NCI-H226 (cell line): ENCODE results near the gene YIPF6.
"Not testable (repeated sequence)": the region's sequence is repeated elsewhere in the genome, so short reads cannot be mapped to it uniquely, and the experiment has no call there.

Experiments used
- DNase-seq: peaks from one replicate; pipeline ENCODE4 v3.0.0-alpha.2; 2015

YIPF6 gene, protein sequence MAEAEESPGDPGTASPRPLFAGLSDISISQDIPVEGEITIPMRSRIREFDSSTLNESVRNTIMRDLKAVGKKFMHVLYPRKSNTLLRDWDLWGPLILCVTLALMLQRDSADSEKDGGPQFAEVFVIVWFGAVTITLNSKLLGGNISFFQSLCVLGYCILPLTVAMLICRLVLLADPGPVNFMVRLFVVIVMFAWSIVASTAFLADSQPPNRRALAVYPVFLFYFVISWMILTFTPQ

DNA sequence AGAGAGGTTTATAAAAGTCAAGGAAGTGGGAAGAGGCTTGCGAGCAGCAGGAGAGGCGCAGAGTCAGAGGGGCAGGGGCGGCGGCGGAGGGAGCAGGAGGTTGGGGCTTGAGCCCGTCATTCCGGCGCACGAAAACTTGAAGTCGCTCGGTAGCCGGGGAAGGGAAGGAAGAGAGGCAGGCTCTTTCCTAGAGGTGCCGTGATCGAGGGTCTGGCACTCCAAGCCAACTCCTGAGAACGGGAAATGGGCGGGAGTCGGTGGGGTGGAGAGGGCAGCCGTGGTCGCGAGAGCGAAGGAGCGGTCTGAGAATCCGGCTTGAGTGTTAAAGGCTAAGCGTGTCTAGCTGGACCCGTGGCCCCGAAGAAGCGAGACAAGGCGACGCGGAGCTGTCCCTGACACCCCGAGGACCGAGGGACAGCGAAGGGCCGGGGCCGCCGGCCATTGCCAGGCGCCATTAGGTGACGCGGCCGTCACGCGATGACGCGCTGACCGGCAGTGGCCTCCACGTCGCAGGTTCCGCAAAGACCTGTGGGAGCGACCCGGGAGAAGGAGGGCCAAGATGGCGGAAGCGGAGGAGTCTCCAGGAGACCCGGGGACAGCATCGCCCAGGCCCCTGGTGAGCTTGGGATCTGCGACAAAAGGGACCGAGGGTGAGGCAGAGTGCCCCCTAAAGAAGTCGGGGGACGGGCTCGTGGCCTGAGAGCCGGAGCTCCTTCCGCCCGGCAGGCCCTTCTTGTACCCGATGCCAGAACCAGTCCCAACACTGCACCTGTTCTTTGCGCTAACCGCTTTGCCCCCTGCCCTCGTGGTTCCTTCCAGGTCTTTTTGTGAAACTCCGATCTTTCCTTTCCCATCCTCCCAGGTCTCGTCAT is at the start of gene YIPF6:
Gene YIPF6, plus strand, starts transcription at position 544 of the 872 bp plus-strand sequence. Its CDS starts 16 bp downstream, at position 560.
- peak; percentile 62 for DNase-seq

DNA sequence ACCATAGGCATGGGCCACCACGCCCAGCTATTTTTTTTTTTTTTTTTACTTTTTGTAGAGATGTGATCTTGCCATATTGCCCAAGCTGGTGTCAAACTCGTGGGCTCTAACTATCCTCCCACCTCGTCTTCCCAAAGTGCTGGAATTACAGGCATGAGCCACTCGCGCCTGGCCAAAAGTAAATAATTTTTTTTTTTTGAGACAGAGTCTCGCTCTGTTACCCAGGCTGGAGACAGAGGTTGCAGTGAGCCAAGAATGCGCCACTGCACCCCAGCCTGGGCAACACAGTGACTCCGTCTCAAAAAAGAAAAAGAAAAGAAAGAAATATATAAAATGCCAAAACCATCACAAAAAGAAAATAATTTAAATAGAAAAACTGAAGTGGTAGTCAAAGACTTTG is 47.1 kb upstream of the YIPF6 start:
- no peak for DNase-seq

DNA sequence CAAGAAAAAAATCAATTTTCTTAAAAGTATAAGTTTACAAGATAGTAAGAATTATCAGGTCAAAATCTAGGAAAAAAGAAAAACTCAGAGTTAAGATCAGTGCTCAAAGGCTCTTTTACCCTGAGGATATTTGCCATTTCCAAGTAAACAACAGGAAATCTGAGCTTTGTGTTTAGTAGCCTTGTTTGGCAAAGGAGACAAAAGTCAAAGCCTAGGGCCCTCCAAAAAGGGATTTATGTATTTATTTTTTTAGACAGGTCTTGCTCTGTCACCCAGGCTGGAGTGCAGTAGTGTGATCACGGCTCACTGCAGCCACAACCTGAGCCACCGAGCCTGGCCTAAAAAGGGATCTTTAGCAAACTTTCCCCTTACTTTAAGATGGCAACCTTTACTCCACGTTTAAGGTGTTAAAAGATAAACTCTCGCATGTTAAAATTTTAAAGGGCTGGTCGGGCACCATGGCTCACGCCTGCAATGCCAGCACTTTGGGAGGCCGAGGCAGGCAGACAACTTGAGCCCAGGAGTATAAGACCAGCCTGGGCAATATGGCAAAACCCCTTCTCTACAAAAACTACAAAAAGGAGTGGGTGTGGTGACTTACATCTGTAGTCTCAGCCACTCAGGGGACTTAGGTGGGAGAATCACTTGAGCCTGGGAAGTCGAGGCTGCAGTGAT is 44.2 kb upstream of the YIPF6 start:
- no peak for DNase-seq

DNA sequence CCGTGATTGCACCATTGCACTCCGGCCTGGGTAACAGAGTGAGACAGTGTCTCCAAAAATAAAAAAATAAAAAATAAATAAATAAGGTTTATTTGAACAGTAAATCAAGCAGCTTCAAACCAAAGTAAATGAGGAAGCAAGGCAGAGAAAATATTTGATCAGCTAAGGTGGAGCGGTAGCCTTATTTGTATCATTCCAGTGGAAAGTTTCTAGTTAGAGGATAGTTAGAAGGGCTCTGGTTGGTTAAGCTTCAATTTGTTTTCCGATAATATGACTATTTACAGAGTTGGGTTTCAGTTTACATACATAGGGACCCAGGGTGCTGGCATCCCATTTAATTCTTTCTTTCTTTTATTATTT is 43.7 kb upstream of the YIPF6 start:
- no peak for DNase-seq

DNA sequence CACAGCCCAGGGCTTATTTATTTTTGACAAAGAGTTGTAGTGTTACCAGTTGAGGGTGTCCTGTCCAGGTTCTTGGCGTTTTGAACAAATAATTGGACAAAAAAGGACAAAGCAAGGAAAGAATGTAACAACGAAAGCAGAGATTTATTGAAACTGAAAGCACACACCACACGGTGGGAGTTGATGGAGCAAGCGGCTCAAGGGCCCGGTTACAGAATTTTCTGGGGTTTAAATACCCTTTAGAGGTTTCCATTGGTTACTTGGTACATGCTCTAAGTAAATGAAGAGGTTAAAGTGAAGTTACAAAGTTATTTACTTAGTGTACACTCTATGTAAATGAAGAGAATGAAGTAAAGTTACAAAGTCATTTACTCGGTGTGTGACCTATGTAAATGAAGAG is 37.8 kb upstream of the YIPF6 start:
- no peak for DNase-seq

DNA sequence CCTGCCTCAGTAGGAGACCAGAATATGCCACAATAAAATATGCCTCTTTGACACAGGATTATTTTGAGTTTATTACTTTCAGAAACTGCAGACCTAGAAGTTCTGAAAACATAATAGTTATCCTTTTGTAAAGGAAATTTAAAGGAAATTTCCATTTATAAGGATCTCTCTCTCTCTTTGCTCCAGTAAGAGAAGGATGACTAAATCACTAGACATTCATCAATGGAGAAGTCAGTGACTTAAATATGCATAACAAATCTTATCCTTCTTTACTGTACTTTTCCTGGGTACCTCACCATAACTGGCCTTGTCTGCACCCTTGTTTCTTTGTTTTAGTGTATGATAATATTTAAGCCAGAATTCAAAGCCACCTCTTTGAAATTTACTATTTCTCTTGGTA is 37.3 kb upstream of the YIPF6 start:
- DNase-seq = no peak

DNA sequence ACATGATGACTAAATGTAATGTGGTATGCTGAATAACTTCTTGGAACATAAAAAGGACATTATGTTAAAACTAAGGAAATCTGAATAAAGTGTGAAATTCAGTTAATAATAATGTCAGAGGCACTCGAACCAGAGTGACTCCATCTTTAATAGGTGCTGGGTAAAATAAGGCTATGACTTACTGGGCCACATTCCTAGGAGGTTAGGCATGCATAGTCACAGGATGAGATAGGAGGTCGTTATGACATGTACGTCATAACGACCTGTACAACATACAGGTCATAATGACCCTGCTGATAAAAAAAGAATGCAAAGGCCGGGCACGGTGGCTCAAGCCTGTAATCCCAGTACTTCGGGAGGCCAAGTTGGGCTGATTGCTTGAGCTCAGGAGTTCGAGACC is 36.7 kb upstream of the YIPF6 start:
- peak; percentile 61 for DNase-seq

DNA sequence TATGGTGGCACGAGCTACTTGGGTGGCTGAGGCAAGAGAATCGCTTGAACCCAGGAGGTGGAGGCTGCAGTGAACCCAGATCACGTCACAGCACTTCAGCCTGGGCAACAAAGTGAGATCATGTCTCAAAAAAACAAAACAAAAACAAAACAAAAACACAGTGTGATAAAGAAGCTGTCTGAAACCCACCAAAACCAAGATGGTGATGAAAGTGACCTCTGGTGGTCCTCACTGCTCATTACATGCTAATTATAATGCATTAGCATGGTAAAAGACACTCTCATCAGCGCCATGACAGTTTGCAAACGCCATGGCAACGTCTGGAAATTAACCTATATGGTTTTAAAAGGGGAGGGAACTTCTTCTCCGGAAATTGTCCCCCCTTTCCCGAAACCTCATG is 36.2 kb upstream of the YIPF6 start:
- no peak for DNase-seq

DNA sequence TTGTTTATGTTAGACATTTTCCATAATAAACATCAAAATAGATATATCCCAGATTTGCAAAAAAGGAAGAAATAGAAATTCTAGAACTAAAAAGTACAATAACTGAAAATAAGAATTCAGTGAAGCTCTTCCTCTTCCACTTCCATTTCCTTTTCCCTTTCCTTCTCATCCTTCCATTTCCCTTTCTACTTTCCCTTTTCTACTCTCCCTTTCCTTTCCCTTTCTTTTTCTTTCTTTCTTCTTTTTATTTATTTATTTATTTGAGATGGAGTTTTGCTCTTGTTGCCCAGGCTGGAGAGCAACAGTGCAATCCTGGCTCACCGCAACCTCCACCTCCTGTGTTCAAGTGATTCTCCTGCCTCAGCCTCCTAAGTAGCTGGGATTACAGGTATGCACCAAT is 35.0 kb upstream of the YIPF6 start:
- DNase-seq = no peak

DNA sequence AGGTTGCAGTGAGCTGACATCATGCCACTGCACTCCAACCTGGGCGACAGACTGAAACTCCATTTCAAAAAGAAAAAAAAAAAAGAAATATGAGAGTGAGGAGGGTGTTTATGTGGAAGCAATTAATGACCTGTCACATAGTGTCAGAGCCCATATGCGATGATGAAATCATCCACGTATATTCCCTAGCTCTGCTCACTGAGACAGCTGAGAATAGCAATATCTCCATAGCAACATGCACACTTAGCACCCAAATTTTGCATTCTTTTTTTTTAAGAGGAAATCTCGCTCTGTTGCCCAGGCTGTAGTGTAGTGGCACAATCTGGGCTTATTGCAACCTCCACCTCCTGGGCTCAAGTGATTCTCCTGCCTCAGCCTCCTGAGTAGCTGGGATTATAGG is 34.1 kb upstream of the YIPF6 start:
- DNase-seq = no peak

DNA sequence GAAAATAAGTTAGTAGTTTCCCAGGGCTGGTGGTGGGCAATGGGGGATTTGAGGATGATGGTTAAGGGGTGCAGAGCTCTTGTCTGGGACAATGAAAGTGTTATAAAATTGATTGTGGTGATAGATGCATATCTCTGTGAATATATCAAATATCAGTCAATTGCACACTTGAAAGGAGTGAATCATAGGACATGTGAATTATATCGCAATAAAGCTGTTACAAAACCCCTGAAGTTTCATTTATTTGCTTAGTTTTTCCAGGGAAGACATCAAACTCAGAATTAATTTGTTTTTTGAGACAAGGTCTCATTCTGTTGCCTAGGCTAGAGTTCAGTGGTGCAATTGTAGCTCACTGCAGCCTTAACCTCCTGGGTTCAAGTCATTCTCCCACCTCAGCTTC is 17.9 kb upstream of the YIPF6 start:
- DNase-seq = no peak

DNA sequence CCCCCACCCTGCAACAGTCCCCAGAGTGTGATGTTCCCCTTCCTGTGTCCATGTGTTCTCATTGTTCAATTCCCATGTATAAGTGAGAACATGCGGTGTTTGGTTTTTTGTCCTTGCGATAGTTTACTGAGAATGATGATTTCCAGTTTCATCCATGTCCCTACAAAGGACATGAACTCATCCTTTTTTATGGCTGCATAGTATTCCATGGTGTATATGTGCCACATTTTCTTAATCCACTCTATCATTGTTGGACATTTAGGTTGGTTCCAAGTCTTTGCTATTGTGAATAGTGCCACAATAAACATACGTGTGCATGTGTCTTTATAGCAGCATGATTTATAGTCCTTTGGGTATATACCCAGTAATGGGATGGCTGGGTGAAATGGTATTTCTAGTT is 12.7 kb upstream of the YIPF6 start:
- not testable (repeated sequence) for DNase-seq

DNA sequence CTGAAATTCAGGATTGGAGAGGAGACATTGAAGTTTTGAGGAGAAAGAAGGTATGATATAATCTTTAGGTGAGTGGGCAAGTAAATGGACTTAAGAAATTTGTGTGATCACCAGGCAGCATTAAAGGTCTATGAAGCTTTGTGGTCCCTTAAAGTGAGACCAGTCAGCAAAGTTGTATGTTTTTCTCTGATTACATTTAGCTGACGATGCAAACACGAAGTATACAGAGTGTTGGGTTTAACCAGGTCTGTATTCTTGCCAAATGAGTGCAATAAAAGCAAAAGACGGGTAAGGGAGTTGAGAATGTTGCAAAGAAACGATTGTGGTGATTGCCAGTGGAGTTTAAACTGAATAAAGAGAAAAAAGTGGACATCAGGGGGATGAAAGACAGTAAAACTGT is 11.6 kb upstream of the YIPF6 start:
- DNase-seq = no peak

DNA sequence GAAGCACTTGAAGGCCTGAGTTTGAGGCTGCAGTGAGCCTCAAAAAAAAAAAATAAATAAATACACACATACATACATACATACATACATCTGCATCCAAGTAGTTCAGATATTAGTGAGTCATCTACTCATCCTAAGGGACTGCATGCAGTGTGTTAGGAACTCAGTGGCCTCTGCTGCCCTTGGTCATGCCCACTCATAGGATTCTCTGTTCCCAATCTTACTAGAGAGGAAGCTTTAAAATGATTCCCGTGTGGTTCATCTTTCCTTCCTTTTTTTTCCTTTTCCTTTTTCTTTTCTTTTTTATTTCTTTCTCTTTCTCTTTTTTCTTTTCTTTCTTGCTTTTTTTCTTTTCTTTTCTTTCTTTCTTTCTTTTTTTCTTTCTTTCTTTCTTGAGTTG is 10.9 kb upstream of the YIPF6 start:
- no peak for DNase-seq

DNA sequence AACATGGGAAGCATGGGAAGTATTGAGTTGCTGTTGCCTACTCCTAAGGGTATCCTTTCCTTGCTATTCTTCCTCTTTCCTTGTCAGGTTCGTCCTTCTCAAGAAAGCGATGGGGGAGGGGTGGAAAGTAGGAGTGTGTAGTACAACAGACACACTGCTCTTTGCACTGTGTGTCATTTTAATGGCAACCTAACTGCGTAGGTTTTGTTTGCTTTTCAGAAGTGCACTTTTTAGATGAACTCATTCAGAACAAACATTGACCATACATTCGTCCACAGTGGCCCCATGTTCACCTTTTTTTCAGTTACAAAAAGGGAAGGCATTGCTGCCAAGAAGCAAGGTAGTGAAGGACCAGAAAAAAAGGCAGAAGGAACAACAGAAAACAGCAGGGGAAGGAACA is 10.2 kb upstream of the YIPF6 start:
- DNase-seq = no peak

DNA sequence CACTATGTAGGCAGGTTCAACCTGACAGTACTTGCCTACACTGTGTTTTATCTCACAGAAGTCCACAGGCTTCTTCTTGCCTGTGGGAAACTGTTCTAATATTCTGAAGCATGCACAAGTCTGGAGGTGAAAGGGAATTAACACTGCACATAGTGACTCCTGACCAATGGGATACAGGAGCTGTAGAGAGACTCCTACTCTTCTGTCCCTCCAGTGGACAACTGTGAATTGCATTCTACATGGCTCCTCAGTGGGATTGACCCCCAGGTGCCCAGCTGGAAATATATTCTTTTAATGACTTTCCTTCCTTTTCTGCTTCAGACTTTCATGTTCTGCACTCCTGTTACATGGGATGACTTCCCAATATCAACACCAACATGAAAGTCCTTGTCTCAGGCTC is 8.2 kb upstream of the YIPF6 start:
- no peak for DNase-seq

DNA sequence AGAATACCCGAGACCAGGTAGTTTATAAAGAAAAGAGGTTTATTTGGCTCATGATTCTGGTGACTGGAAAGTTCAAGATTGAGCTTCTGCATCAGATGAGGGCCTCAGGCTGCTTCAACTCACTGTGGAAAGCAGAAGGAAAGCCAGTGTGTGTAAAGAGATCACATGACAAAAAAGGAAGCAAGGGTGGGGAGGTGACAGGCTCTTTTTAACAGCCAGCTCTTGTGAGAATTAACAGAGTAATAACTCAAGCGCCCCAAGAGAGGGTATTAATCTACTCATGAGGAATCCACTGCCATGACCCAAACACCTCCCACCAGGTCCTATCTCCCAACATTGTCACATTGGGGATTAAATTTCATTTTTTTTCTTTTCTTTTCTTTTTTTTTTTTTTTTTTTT is 6.3 kb upstream of the YIPF6 start:
- no peak for DNase-seq

DNA sequence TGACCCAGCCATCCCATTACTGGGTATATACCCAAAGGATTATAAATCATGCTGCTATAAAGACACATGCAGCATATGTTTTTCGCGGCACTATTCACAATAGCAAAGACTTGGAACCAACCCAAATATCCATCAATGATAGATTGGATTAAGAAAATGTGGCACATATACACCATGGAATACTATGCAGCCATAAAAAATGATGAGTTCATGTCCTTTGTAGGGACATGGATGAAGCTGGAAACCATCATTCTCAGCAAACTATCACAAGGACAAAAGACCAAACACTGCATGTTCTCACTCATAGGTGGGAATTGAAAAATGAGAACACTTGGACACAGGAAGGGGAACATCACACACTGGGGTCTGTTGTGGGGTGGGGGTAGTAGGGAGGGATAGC is 5.1 kb upstream of the YIPF6 start:
- DNase-seq = not testable (repeated sequence)

DNA sequence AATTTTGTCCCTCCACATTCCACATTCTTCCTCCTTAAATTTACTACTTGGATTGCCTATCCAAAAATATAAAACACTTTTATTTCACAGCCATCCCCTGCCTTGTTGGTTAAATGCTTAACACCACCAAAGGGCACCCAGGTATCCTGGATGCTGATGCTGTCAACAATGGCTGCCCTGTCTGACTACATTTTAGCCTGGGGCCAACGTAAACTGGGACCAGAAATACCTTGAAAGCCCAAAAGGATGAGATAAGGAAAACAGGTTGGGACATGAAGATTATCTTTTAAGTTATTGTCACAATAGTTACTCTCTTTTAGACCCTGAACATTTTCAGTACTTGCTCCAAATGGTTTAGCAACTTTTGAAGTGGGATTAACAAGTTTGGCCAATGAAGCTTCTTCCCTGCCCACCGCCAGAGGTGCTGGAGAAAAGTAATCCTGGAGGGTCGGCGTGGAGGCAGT is 775 bp upstream of the YIPF6 start:
- no peak for DNase-seq

DNA sequence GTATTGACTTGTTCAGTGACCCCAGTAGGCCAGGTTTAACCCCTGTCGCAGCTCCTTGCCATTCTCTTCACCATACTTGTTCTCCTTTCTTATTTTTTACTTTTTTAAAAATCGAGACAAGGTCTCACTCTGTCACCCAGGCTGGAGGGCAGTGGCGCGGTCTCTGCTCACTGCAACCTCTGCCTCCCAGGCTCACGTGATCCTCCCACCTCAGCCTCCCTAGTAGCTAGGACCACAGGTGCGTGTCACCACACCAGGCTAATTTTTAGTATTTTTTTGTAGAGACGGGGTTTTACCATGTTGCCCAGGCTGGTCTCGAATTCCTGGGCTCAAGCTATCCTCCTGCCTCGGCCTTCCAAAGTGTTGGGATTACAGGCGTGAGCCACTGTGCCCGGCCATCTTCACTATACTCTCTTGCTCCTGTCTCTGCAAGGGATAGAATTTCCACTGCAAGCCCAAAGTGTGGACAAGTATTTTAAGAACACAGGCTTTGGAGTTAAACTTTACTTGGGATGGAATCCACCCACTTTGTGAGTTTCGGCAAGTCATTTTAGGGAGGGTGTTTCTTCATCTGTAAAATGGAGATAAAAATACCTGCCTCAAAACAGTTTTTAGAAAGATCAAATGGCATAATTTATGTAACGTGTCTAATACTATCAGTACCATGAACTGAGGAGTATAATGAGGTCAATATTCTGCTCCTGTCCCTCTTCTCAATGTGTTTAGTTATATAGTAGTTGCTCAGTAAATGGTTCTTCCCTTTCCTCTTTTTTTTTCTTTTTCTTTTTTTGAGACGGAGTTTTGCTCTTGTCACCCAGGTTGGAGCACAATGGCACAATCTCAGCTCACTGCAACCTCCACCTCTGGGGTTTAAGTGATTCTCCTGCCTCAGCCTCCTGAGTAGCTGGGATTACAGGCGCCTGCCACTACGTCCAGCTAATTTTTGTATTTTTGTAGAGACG is 973 bp downstream of the YIPF6 start:
- no peak for DNase-seq

DNA sequence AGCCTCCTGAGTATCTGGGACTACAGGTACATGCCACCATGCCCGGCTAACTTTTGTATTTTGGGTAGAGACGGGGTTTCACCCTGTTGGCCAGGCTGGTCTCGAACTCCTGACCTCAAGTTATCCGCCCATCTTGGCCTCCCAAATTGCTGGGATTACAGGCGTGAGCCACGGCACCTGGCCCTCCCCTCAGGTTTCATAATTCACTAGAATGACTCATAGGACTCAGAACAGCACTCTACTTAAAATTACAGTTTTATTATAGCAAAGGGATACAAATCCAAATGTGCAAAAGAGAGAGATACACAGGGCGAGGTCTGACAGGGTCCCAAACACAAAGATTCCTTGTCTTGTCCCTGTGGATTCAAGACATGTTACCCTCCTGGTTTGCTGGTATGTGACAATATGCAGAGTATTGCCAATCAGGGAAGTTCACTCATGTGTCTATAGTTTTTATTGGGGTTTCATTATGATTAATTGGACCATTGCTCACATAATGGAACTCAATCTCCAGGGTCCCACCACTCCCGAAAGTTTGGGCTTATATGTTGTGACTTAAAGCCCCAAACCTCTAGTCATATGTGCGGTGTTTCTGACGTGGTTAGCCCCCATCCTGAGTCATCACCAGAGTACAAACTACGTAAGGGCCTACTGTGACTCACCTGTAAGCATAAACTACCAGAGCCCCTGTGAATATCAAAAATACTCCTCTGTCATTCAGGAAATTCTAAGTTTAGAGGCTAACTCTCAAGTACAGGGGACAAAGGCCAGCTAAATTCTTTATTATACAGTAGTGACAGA is 5.2 kb downstream of the YIPF6 start:
- DNase-seq = peak; percentile 57

DNA sequence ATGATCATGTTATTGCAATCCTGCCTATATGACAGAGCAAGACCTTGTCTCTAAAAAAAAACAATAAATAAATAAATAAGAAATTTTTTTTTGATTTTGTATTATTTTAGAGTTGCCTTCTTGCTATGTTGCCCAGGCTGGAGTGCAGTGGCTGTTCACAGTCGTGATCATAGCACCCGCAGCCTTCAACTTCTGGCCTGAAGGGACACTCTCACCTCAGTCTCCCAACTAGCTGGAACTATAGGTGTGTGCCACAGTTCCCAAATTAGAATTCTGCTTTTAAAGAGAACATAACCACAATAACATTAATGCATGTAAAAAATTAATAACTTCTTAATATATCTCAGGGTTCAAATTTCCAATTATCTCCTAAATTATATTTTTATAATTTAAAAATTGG is 7.8 kb downstream of the YIPF6 start:
- no peak for DNase-seq
